Measurements from ENCODE around the gene TMEM181. TPM values are rescaled to one million over a fixed set of nuclear protein-coding genes. Genes with fewer than 3 reads are reported as not detected.

The TMEM181 gene
- total and polyA plus RNA-seq, 2 of the 13 experiments (the other 11 are each of a cell fraction or from before 2014, with no cell fraction given): 59.1 to 108 TPM

- TF ChIP-seq MAF1 (CRISPR knock-in tag; IDR thresholded peaks at IDR 0.05; ENCODE audit: borderline replicate concordance) (no peak; the same call in 1 of the 2 replicates), KAT2B (IDR thresholded peaks at IDR 0.05; ENCODE audit: borderline replicate concordance, low read depth, low read length) (no peak), ZNF720 (CRISPR knock-in tag; IDR thresholded peaks at IDR 0.05) (no peak), CENPBD1 (CRISPR knock-in tag; IDR thresholded peaks at IDR 0.05; ENCODE audit: borderline replicate concordance, low read depth) (no peak), NONO (IDR thresholded peaks at IDR 0.05) (no peak), NONO (CRISPR knock-in tag; conservative IDR thresholded peaks at IDR 0.05) (peak; percentile 25; the same call in 1 of the 2 replicates), ZSCAN30 (CRISPR knock-in tag; IDR thresholded peaks at IDR 0.05) (0 out of 2 replicates have a peak, but pooled peaks have one; percentile 62), ADNP (CRISPR knock-in tag; IDR thresholded peaks at IDR 0.05) (0 out of 2 replicates have a peak, but pooled peaks have one; percentile 38), SIX1 (CRISPR knock-in tag; IDR thresholded peaks at IDR 0.05; ENCODE audit: borderline replicate concordance) (peak; percentile 90), NFRKB (IDR thresholded peaks at IDR 0.05) (no peak), POLR2AphosphoS2 (IDR thresholded peaks at IDR 0.05; ENCODE audit: low read depth, low read length) (no peak), RBFOX2 (IDR thresholded peaks at IDR 0.05; ENCODE audit: low read depth, low read length) (peak; percentile 66; the same call in 1 of the 2 replicates), IRF1 (CRISPR knock-in tag; IDR thresholded peaks at IDR 0.05; ENCODE audit: low read depth) (0 out of 2 replicates have a peak, but pooled peaks have one; percentile 21), POLR2A (IDR thresholded peaks at IDR 0.05; ENCODE audit: insufficient read depth in 1 of 2, low read depth in 2 of 2, low read length in 2 of 2) (peak in 1 of 2 experiments; percentile 60; a peak in 3 of 4 replicates), CAMTA2 (CRISPR knock-in tag; IDR thresholded peaks at IDR 0.05; ENCODE audit: borderline replicate concordance) (0 out of 2 replicates have a peak, but pooled peaks have one; percentile 37), ZNF253 (CRISPR knock-in tag; IDR thresholded peaks at IDR 0.05; ENCODE audit: borderline replicate concordance) (0 out of 2 replicates have a peak, but pooled peaks have one; percentile 28), HNF1B (CRISPR knock-in tag; IDR thresholded peaks at IDR 0.05) (no peak), E2F5 (CRISPR knock-in tag; conservative IDR thresholded peaks at IDR 0.05) (no peak)
- TF ChIP-seq, protein P1, sequence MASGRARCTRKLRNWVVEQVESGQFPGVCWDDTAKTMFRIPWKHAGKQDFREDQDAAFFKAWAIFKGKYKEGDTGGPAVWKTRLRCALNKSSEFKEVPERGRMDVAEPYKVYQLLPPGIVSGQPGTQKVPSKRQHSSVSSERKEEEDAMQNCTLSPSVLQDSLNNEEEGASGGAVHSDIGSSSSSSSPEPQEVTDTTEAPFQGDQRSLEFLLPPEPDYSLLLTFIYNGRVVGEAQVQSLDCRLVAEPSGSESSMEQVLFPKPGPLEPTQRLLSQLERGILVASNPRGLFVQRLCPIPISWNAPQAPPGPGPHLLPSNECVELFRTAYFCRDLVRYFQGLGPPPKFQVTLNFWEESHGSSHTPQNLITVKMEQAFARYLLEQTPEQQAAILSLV (CRISPR knock-in tag; IDR thresholded peaks at IDR 0.05; ENCODE audit: borderline replicate concordance): peak; percentile 45; the same call in 1 of the 2 replicates
- TF ChIP-seq, protein P2, sequence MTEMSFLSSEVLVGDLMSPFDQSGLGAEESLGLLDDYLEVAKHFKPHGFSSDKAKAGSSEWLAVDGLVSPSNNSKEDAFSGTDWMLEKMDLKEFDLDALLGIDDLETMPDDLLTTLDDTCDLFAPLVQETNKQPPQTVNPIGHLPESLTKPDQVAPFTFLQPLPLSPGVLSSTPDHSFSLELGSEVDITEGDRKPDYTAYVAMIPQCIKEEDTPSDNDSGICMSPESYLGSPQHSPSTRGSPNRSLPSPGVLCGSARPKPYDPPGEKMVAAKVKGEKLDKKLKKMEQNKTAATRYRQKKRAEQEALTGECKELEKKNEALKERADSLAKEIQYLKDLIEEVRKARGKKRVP (CRISPR knock-in tag; IDR thresholded peaks at IDR 0.05): no peak; a peak in 1 of 4 replicates
These were observed 22.7 kb upstream of the TMEM181 start (continued) for GRCh38 chr6:158536891-158537798.

Data from HepG2 (cell line).